Measurements from ENCODE around the gene FUZ.

- TF ChIP-seq, protein P1, sequence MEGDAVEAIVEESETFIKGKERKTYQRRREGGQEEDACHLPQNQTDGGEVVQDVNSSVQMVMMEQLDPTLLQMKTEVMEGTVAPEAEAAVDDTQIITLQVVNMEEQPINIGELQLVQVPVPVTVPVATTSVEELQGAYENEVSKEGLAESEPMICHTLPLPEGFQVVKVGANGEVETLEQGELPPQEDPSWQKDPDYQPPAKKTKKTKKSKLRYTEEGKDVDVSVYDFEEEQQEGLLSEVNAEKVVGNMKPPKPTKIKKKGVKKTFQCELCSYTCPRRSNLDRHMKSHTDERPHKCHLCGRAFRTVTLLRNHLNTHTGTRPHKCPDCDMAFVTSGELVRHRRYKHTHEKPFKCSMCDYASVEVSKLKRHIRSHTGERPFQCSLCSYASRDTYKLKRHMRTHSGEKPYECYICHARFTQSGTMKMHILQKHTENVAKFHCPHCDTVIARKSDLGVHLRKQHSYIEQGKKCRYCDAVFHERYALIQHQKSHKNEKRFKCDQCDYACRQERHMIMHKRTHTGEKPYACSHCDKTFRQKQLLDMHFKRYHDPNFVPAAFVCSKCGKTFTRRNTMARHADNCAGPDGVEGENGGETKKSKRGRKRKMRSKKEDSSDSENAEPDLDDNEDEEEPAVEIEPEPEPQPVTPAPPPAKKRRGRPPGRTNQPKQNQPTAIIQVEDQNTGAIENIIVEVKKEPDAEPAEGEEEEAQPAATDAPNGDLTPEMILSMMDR (IDR thresholded peaks at IDR 0.05): no peak
- TF ChIP-seq POLR2AphosphoS5 (IDR thresholded peaks at IDR 0.05) (no peak), POLR2A (IDR thresholded peaks at IDR 0.05) (no peak)
These were observed 11.6 kb downstream of the FUZ start for GRCh38 chr19:49801401-49801888.

Data from sigmoid colon (tissue), 4 donors.